ENCODE data around the gene HOXB6. TPM values are rescaled to one million over a fixed set of nuclear protein-coding genes. Genes with fewer than 3 reads are reported as not detected.

HOXB6 gene
- total RNA-seq, 1 experiment from 2014 or later, result 196 TPM

DNA sequence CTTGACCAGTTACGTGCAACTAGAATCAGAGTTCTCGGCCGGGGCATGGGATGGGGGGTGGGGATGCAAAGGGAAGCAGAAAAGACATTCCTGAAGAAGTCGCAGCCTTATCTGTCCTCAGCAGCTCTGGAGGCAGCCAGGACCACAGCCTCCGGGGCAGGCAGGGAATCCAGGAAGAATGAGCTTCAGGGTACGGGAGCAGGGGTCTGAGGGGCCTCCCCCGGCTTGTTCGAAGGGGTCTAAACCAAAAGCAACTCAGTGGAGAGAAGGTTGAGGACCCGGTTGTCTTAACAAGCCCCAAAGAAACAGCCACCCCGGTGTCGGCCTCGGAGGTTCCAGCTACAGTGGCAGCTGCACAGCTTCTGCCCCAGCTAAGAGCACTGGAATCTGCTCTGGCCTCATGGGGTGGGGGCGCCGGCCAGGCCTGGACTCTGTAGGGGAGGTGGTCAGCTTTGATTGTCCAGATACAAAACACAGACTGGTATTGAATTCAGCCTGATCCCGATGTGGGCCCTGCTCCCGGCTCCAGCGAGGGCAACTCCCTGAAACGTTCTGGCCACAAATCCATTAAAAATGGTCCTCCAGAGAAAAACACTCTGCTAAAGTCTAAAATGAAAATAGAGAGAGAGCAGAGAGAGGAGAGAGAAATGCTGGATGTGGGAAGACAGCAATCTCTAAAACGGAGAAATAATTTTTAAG, 34.3 kb downstream of the HOXB6 start:
- peaks cover 11% of the 10 kb centered on the region for H3K36me3 ChIP-seq (ENCODE audit: control insufficient read depth, insufficient read depth, low read length)
- TF ChIP-seq, protein P1, sequence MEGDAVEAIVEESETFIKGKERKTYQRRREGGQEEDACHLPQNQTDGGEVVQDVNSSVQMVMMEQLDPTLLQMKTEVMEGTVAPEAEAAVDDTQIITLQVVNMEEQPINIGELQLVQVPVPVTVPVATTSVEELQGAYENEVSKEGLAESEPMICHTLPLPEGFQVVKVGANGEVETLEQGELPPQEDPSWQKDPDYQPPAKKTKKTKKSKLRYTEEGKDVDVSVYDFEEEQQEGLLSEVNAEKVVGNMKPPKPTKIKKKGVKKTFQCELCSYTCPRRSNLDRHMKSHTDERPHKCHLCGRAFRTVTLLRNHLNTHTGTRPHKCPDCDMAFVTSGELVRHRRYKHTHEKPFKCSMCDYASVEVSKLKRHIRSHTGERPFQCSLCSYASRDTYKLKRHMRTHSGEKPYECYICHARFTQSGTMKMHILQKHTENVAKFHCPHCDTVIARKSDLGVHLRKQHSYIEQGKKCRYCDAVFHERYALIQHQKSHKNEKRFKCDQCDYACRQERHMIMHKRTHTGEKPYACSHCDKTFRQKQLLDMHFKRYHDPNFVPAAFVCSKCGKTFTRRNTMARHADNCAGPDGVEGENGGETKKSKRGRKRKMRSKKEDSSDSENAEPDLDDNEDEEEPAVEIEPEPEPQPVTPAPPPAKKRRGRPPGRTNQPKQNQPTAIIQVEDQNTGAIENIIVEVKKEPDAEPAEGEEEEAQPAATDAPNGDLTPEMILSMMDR (IDR thresholded peaks at IDR 0.05), result no peak
- TF ChIP-seq SIN3A (IDR thresholded peaks at IDR 0.05; ENCODE audit: borderline replicate concordance, insufficient read depth, low read depth, low read length) (no peak; the same call in 1 of the 2 replicates), POLR2AphosphoS5 (IDR thresholded peaks at IDR 0.05; ENCODE audit: low read depth, low read length) (no peak; the same call in 1 of the 2 replicates), TCF7L2 (IDR thresholded peaks at IDR 0.05; ENCODE audit: low read depth, low read length) (no peak)
- TF ChIP-seq, protein P2, sequence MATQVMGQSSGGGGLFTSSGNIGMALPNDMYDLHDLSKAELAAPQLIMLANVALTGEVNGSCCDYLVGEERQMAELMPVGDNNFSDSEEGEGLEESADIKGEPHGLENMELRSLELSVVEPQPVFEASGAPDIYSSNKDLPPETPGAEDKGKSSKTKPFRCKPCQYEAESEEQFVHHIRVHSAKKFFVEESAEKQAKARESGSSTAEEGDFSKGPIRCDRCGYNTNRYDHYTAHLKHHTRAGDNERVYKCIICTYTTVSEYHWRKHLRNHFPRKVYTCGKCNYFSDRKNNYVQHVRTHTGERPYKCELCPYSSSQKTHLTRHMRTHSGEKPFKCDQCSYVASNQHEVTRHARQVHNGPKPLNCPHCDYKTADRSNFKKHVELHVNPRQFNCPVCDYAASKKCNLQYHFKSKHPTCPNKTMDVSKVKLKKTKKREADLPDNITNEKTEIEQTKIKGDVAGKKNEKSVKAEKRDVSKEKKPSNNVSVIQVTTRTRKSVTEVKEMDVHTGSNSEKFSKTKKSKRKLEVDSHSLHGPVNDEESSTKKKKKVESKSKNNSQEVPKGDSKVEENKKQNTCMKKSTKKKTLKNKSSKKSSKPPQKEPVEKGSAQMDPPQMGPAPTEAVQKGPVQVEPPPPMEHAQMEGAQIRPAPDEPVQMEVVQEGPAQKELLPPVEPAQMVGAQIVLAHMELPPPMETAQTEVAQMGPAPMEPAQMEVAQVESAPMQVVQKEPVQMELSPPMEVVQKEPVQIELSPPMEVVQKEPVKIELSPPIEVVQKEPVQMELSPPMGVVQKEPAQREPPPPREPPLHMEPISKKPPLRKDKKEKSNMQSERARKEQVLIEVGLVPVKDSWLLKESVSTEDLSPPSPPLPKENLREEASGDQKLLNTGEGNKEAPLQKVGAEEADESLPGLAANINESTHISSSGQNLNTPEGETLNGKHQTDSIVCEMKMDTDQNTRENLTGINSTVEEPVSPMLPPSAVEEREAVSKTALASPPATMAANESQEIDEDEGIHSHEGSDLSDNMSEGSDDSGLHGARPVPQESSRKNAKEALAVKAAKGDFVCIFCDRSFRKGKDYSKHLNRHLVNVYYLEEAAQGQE (IDR thresholded peaks at IDR 0.05; ENCODE audit: insufficient read depth in 1 of 2, low read depth in 2 of 2, low read length in 1 of 2), result no peak
- POLR2A ChIA-PET, result interaction anchor here (0.6 to 1.4 kb wide), 2 partner anchors 7 to 10 kb away, joined by 5 to 7 read pairs; no protein-coding TSS in a partner anchor
- BruUV-seq (replicated peaks), result no TSS peak
- no peaks in the 10 kb centered on the region for H3K27me3 ChIP-seq (ENCODE audit: control insufficient read depth, insufficient read depth, low read length)
- ATAC-seq, result 0 out of 2 replicates have a peak, but pooled peaks have one; percentile 2
- in situ Hi-C loops (cut with HindIII; ENCODE audit: low pct_unique_long_range_greater_than_20kb, low sequenced_read_pairs), result no loop called here
- H3K9me3 ChIP-seq (ENCODE audit: control insufficient read depth, insufficient read depth, low read depth, low read length), result no peaks in the 10 kb centered on the region
- CTCF ChIA-PET, result no interaction called here
- DNase-seq (ENCODE audit: low read depth, low spot score), result no peak
- H3K27ac ChIP-seq (ENCODE audit: low read length), result peak overlapping the region; percentile 97
- intact Hi-C loops (cut with micrococcal nuclease; ENCODE audit: unreplicated experiment), result no loop called here
- peak overlapping the region; percentile 22 to 99 for H3K4me3 ChIP-seq (ENCODE audit: low read depth in 2 of 2, low read length in 2 of 2)
- H3K4me1 ChIP-seq (ENCODE audit: control insufficient read depth, insufficient read depth, low read length), result peaks cover 99% of the 10 kb centered on the region

DNA sequence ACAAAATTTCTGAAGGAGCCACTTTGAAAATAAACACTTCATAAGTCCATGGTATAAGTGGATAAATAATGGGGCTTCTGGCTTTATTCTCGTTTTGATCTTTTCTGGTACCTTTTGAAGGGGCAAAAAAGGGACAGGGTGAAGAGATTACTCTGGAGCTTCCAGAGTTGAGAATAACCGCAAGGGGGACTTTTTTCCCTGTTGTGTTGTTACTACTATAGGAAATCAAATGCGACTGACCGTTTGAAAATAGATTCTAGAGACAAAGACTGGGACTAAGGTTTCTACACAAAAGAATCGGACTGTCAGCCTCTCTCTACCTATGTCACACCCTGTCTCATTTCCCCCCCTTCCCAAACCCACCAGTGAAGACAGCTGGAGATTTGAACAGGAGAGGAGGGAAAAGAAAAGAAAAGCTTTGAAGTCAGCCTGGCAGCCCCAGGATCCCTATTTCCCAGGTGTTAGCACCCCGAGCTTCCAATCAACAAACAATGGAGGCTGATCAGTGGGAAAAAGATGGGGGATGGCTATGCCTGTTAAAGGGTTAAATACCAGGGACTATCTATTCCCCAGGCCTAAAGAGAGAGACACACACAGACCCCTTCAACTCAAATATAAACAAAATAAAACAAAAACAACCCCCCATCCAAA, 35.0 kb downstream of the HOXB6 start:
- peaks cover 10% of the 10 kb centered on the region; the same call in 1 of the 2 replicates for H3K36me3 ChIP-seq (ENCODE audit: control insufficient read depth, insufficient read depth, low read length)
- peak overlapping the region; percentile 22 to 99 for H3K4me3 ChIP-seq (ENCODE audit: low read depth in 2 of 2, low read length in 2 of 2)
- H3K9me3 ChIP-seq (ENCODE audit: control insufficient read depth, insufficient read depth, low read depth, low read length), result no peaks in the 10 kb centered on the region
- 0 out of 2 replicates have a peak, but pooled peaks have one; percentile 48 for TF ChIP-seq TCF7L2 (IDR thresholded peaks at IDR 0.05; ENCODE audit: low read depth, low read length)
- TF ChIP-seq, protein P1 (IDR thresholded peaks at IDR 0.05), result no peak
- TF ChIP-seq SIN3A (IDR thresholded peaks at IDR 0.05; ENCODE audit: borderline replicate concordance, insufficient read depth, low read depth, low read length), result no peak; the same call in 1 of the 2 replicates
- intact Hi-C loops (cut with micrococcal nuclease; ENCODE audit: unreplicated experiment), result no loop called here
- no TSS peak for BruUV-seq (replicated peaks)
- peaks cover 99% of the 10 kb centered on the region for H3K4me1 ChIP-seq (ENCODE audit: control insufficient read depth, insufficient read depth, low read length)
- ChIA-PET CTCF (interaction anchor here (0.7 to 1.0 kb wide), 2 partner anchors 18 to 19 kb away, joined by 3 read pairs; no protein-coding TSS in a partner anchor), POLR2A (interaction anchor here (0.6 to 1.6 kb wide), 4 partner anchors 8 to 218 kb away, joined by 3 to 7 read pairs (median 4); no protein-coding TSS in a partner anchor)
- no peaks in the 10 kb centered on the region for H3K27me3 ChIP-seq (ENCODE audit: control insufficient read depth, insufficient read depth, low read length)
- H3K27ac ChIP-seq (ENCODE audit: low read length), result peak overlapping the region; percentile 97
- DNase-seq (ENCODE audit: low read depth, low spot score) (no peak), ATAC-seq (no peak)
- in situ Hi-C loops (cut with HindIII; ENCODE audit: low pct_unique_long_range_greater_than_20kb, low sequenced_read_pairs), result no loop called here
